ENCODE results near the gene ITGAL.
"Not testable (repeated sequence)": the region's sequence is repeated elsewhere in the genome, so short reads cannot be mapped to it uniquely, and the experiment has no call there.

DNA sequence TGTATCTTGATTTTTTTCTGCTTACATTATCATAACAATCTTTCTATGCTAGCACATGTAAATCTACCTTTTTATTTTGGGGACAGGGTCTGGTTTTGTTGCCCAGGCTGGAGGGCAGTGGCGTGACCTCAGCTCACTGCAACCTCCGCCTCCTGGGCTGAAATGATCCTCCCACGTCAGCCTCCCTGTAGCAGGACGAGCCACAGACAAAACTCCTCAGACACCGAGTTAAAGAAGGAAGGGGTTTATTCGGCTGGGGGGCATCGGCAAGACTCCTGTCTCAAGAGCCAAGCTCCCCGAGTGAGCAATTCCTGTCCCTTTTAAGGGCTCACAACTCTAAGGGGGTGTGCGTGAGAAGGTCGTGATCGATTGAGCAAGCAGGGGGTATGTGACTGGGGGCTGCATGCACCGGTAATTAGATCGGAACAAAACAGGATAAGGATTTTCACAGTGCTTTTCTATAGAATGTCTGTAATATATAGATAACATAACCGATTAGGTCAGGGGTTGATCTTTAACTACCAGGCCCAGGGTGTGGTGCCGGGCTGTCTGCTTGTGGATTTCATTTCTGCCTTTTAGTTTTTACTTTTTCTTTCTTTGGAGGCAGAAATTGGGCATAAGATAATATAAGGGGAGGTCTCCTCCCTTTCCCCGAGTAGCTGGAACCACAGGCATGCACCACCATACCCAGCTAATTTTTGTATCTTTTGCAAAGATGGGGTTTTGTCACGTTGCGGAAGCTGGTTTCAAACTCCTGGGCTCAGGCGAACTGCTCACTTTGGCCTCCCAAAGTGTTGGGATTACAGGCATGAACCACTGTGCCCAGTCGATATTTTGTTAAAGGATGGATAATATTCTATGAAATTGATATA is 19.6 kb upstream of the ITGAL start:
- TF ChIP-seq, protein P1, sequence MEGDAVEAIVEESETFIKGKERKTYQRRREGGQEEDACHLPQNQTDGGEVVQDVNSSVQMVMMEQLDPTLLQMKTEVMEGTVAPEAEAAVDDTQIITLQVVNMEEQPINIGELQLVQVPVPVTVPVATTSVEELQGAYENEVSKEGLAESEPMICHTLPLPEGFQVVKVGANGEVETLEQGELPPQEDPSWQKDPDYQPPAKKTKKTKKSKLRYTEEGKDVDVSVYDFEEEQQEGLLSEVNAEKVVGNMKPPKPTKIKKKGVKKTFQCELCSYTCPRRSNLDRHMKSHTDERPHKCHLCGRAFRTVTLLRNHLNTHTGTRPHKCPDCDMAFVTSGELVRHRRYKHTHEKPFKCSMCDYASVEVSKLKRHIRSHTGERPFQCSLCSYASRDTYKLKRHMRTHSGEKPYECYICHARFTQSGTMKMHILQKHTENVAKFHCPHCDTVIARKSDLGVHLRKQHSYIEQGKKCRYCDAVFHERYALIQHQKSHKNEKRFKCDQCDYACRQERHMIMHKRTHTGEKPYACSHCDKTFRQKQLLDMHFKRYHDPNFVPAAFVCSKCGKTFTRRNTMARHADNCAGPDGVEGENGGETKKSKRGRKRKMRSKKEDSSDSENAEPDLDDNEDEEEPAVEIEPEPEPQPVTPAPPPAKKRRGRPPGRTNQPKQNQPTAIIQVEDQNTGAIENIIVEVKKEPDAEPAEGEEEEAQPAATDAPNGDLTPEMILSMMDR (conservative IDR thresholded peaks at IDR 0.05; ENCODE audit: low read depth, low read length), result not testable (repeated sequence)
- not testable (repeated sequence) for TF ChIP-seq EZH2 (IDR thresholded peaks at IDR 0.05; ENCODE audit: borderline replicate concordance, low read depth, low read length, poor library complexity, severe bottlenecking)

All from A673 (cell line).